HepG2 (cell line): ENCODE results near the gene LRRC15. TPM values are rescaled to one million over a fixed set of nuclear protein-coding genes. Genes with fewer than 3 reads are reported as not detected.

Source experiments
- ZNF101 ChIP-seq: sonication (generic); formaldehyde crosslinking; IDR thresholded peaks from 2 replicates; pipeline ENCODE4 v1.4.0; 2020; ENCODE audit warnings: mild to moderate bottlenecking, low read depth, missing genetic modification reagents, borderline replicate concordance
- ZNF207 ChIP-seq: fragments of 450-650 bp; IDR thresholded peaks from 2 replicates; pipeline ENCODE4 v1.6.1; 2016; ENCODE audit warnings: antibody characterized with exemption, borderline replicate concordance
- ZNF260 ChIP-seq: sonication (generic); formaldehyde crosslinking; IDR thresholded peaks from 2 replicates; pipeline ENCODE4 v1.4.0; 2020; ENCODE audit warnings: missing genetic modification reagents, low read depth, mild to moderate bottlenecking, borderline replicate concordance
- ZNF720 ChIP-seq: sonication (generic); formaldehyde crosslinking; IDR thresholded peaks from 2 replicates; pipeline ENCODE4 v1.4.0; 2020; ENCODE audit warnings: missing genetic modification reagents
- polyA plus RNA-seq, 8 experiments: library from polyadenylated mRNA; depleted of rRNA in 3 of 8; stranded (reverse) in 7 of 8; unstranded in 1 of 8; fragments of >200 nt; fragmentation: Illumina TruSeq in 4 of 8; extraction: Trizol in 4 of 8; gene quantifications; 2 replicates each; pipeline versions ENCODE4 v1.2.1 to v1.2.3, GENCODE V29; 2011 to 2016; ENCODE audit warnings: low read depth in 4 of 8, missing spikeins in 1 of 8, mixed read lengths in 1 of 8; ENCODE audit not compliant: insufficient read depth in 1 of 8
- total RNA-seq, 5 experiments: library from RNA; depleted of rRNA; stranded (reverse); fragments of >200 nt; fragmentation: Illumina TruSeq; extraction: Trizol; gene quantifications; 2 replicates each; pipeline ENCODE4 v1.2.3, GENCODE V29; 2016; ENCODE audit warnings: low read depth in 1 of 5
- TF ChIP-seq, protein P1 (sequence below): sonication (generic); formaldehyde crosslinking; IDR thresholded peaks from 2 replicates; pipeline ENCODE4 v1.4.0; 2020; ENCODE audit warnings: missing genetic modification reagents, mild to moderate bottlenecking, borderline replicate concordance
- TF ChIP-seq, protein P2 (sequence below): sonication (generic); formaldehyde crosslinking; IDR thresholded peaks from 2 replicates; pipeline ENCODE4 v1.4.0; 2020; ENCODE audit warnings: missing genetic modification reagents

LRRC15 gene
- total and polyA plus RNA-seq, 2 of the 13 experiments (the other 11 are each of a cell fraction or from before 2014, with no cell fraction given), result not detected

DNA sequence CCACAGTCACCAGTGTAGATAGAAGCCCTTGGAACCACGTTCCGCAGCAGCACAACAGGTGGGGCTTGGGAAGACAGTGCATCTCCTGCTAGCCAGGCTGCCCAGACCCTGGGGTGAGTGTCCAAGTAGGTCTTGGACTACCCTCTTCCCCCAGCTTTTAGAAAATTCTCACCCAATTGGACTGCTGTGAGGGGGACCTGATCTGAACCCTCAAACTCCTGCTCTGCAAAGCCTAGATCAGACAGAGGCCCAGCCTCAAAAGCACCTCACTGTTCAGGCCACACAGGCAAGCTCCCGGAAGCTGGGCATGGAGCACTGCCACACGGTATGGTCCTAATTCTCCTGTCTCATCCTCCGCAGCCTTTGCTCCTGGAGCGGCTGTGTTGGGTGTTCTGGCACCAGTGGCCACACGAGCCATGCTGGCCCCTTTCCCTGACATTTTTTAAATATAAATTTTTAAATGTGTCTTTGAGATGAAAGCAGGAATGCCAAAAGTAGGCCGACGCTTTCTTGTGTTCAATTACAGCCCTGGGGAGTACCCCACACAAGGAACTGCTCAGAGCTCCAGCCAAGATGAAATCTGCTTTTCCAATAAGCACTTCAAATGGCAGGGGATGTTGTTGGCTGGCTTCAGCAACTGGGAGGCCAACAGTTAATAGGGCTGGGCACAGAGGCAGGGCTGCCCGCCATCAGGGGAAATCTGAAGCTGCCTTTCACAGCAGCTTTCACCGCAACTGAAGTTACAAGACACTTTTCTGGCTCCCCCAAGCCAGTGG is 59.3 kb downstream of the LRRC15 start (continued):
- TF ChIP-seq, protein P1, sequence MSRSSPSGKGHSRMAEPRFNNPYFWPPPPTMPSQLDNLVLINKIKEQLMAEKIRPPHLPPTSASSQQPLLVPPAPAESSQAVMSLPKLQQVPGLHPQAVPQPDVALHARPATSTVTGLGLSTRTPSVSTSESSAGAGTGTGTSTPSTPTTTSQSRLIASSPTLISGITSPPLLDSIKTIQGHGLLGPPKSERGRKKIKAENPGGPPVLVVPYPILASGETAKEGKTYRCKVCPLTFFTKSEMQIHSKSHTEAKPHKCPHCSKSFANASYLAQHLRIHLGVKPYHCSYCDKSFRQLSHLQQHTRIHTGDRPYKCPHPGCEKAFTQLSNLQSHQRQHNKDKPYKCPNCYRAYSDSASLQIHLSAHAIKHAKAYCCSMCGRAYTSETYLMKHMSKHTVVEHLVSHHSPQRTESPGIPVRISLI (CRISPR knock-in tag), result no peak
- TF ChIP-seq ZNF101 (CRISPR knock-in tag) (no peak), ZNF207 (no peak), ZNF260 (CRISPR knock-in tag) (no peak), ZNF720 (CRISPR knock-in tag) (no peak)
- TF ChIP-seq, protein P2, sequence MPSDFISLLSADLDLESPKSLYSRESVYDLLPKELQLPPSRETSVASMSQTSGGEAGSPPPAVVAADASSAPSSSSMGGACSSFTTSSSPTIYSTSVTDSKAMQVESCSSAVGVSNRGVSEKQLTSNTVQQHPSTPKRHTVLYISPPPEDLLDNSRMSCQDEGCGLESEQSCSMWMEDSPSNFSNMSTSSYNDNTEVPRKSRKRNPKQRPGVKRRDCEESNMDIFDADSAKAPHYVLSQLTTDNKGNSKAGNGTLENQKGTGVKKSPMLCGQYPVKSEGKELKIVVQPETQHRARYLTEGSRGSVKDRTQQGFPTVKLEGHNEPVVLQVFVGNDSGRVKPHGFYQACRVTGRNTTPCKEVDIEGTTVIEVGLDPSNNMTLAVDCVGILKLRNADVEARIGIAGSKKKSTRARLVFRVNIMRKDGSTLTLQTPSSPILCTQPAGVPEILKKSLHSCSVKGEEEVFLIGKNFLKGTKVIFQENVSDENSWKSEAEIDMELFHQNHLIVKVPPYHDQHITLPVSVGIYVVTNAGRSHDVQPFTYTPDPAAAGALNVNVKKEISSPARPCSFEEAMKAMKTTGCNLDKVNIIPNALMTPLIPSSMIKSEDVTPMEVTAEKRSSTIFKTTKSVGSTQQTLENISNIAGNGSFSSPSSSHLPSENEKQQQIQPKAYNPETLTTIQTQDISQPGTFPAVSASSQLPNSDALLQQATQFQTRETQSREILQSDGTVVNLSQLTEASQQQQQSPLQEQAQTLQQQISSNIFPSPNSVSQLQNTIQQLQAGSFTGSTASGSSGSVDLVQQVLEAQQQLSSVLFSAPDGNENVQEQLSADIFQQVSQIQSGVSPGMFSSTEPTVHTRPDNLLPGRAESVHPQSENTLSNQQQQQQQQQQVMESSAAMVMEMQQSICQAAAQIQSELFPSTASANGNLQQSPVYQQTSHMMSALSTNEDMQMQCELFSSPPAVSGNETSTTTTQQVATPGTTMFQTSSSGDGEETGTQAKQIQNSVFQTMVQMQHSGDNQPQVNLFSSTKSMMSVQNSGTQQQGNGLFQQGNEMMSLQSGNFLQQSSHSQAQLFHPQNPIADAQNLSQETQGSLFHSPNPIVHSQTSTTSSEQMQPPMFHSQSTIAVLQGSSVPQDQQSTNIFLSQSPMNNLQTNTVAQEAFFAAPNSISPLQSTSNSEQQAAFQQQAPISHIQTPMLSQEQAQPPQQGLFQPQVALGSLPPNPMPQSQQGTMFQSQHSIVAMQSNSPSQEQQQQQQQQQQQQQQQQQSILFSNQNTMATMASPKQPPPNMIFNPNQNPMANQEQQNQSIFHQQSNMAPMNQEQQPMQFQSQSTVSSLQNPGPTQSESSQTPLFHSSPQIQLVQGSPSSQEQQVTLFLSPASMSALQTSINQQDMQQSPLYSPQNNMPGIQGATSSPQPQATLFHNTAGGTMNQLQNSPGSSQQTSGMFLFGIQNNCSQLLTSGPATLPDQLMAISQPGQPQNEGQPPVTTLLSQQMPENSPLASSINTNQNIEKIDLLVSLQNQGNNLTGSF (CRISPR knock-in tag), result no peak
